A673 (cell line): ENCODE measurements around the gene PRKAG2. TPM values are rescaled to one million over a fixed set of nuclear protein-coding genes. Genes with fewer than 3 reads are reported as not detected.

Experiments
- BruUV-seq: library from RNA; stranded (reverse); fragments of 400-500 nt; replicated peaks from 2 replicates; lab custom pipeline; 2021; lab: Mats Ljungman, UMichigan
- CTCF ChIA-PET: fragments of 300-600 bp; sonication (Branson Sonifier 250); formaldehyde crosslinking; loops from one replicate; lab custom pipeline; 2022; ENCODE audit warnings: antibody characterized with exemption; lab: Charles Lee
- POLR2A ChIA-PET: fragments of 300-600 bp; sonication (Branson Sonifier 250); formaldehyde crosslinking; loops from one replicate; lab custom pipeline; 2022; ENCODE audit warnings: antibody characterized with exemption; ENCODE audit not compliant: low non-redundant PET; lab: Charles Lee
- DNase-seq: peaks from one replicate; pipeline ENCODE4 v3.0.0-alpha.2; 2015; ENCODE audit warnings: low spot score
- H3K27ac ChIP-seq: fragments of 200-600 bp; sonication (generic); 2 replicates; pipeline ENCODE4 v1.5.1; 2016; ENCODE audit warnings: mixed run types, low read depth, mild to moderate bottlenecking, mixed read lengths, antibody characterized with exemption, low read length; ENCODE audit not compliant: poor library complexity, severe bottlenecking
- H3K27me3 ChIP-seq: fragments of 200-600 bp; sonication (generic); replicated peaks from 2 replicates; pipeline ENCODE4 v1.6.1; 2017; ENCODE audit warnings: mixed run types, low read depth, mild to moderate bottlenecking, mixed read lengths, antibody characterized with exemption, low read length; ENCODE audit not compliant: insufficient read depth, poor library complexity
- H3K36me3 ChIP-seq: fragments of 200-600 bp; sonication (generic); 2 replicates; pipeline ENCODE4 v1.6.1; 2016; ENCODE audit warnings: mixed run types, mild to moderate bottlenecking, mixed read lengths, antibody characterized with exemption, low read length; ENCODE audit not compliant: insufficient read depth, poor library complexity, severe bottlenecking
- H3K4me1 ChIP-seq: fragments of 200-600 bp; sonication (generic); 2 replicates; pipeline ENCODE4 v1.6.1; 2017; ENCODE audit warnings: mixed run types, mild to moderate bottlenecking, mixed read lengths, antibody characterized with exemption, low read length; ENCODE audit not compliant: insufficient read depth, poor library complexity, severe bottlenecking
- H3K4me3 ChIP-seq: fragments of 200-600 bp; sonication (generic); 2 replicates; pipeline ENCODE4 v1.5.1; 2016; ENCODE audit warnings: low read depth, mixed run types, mild to moderate bottlenecking, mixed read lengths, low read length; ENCODE audit not compliant: poor library complexity, severe bottlenecking
- H3K9me3 ChIP-seq: fragments of 200-600 bp; sonication (generic); 2 replicates; pipeline ENCODE4 v1.6.1; 2016; ENCODE audit warnings: mixed run types, low read depth, mild to moderate bottlenecking, mixed read lengths, antibody characterized with exemption, low read length; ENCODE audit not compliant: poor library complexity, severe bottlenecking
- CTCF ChIP-seq: fragments of 300-800, 200-600 bp; sonication (generic); conservative IDR thresholded peaks from 2 replicates; pipeline ENCODE4 v1.5.1; 2017; ENCODE audit warnings: low read depth, mild to moderate bottlenecking, antibody characterized with exemption, low read length, moderate library complexity, mixed read lengths
- EZH2 ChIP-seq: fragments of 200-600 bp; sonication (generic); IDR thresholded peaks from 2 replicates; pipeline ENCODE4 v1.6.1; 2017; ENCODE audit warnings: borderline replicate concordance, low read depth, mild to moderate bottlenecking, mixed read lengths, antibody characterized with exemption, low read length; ENCODE audit not compliant: poor library complexity, severe bottlenecking
- intact Hi-C: fragments of 100-400 bp; cut with micrococcal nuclease; formaldehyde crosslinking; loops from one replicate; pipeline ENCODE4 v1.10.0; 2022; ENCODE audit not compliant: unreplicated experiment
- total RNA-seq: library from RNA; stranded (reverse); gene quantifications from 2 replicates; pipeline ENCODE4 v1.2.3, GENCODE V29; 2021

The PRKAG2 gene
- total RNA-seq, 1 experiment from 2014 or later, result 11.6 TPM

GRCh38 chr7:151905766-151906165, 28.9 kb upstream of the PRKAG2 start:
- H3K27me3 ChIP-seq, result peaks cover 7% of the 10 kb centered on the region
- no TSS peak for BruUV-seq
- intact Hi-C loops, result no loop called here
- H3K4me3 ChIP-seq, result no peak overlapping the region
- H3K4me1 ChIP-seq, result no peaks in the 10 kb centered on the region
- no peaks in the 10 kb centered on the region for H3K9me3 ChIP-seq
- no peak for TF ChIP-seq CTCF
- no peak for TF ChIP-seq EZH2
- ChIA-PET POLR2A (interaction anchor here (0.6 kb wide), 1 partner anchor 17 kb away, joined by 3 read pairs; no protein-coding TSS in a partner anchor), CTCF (no interaction called here)
- H3K27ac ChIP-seq, result no peak overlapping the region
- H3K36me3 ChIP-seq, result no peaks in the 10 kb centered on the region
- DNase-seq, result no peak

- Histone ChIP-seq H3K36me3 (no peaks in the 10 kb centered on the region), H3K27me3 (peaks cover 7% of the 10 kb centered on the region), H3K4me3 (no peak overlapping the region), H3K4me1 (no peaks in the 10 kb centered on the region), H3K9me3 (no peaks in the 10 kb centered on the region), H3K27ac (no peak overlapping the region)
- no peak for DNase-seq
- intact Hi-C loops, result no loop called here
- no TSS peak for BruUV-seq
- no peak for TF ChIP-seq CTCF
- no peak for TF ChIP-seq EZH2
- ChIA-PET POLR2A (no interaction called here), CTCF (no interaction called here)
These were observed 28.4 kb upstream of the PRKAG2 start for GRCh38 chr7:151905353-151905752.

GRCh38 chr7:151904270-151904669, 27.4 kb upstream of the PRKAG2 start:
- H3K27ac ChIP-seq, result no peak overlapping the region
- no peak for DNase-seq
- ChIA-PET POLR2A (no interaction called here), CTCF (no interaction called here)
- peaks cover 7% of the 10 kb centered on the region for H3K27me3 ChIP-seq
- BruUV-seq, result no TSS peak
- H3K4me3 ChIP-seq, result no peak overlapping the region
- no peaks in the 10 kb centered on the region for H3K9me3 ChIP-seq
- H3K36me3 ChIP-seq, result no peaks in the 10 kb centered on the region
- intact Hi-C loops, result no loop called here
- no peaks in the 10 kb centered on the region for H3K4me1 ChIP-seq
- TF ChIP-seq CTCF, result no peak
- no peak for TF ChIP-seq EZH2
